Thoracic aorta (tissue), 2 donors: ENCODE measurements around the gene TMEM266. TPM values are rescaled to one million over a fixed set of nuclear protein-coding genes. Genes with fewer than 3 reads are reported as not detected.

Source experiments
- ATAC-seq: fragments of 150-250 bp; one replicate; pipeline ENCODE4 v1.8.0; 2017; ENCODE audit warnings: low read depth; ENCODE audit not compliant: insufficient number of reproducible peaks, low FRiP score
- DNase-seq: peaks from one replicate; pipeline ENCODE4 v3.0.0-alpha.2; 2020; ENCODE audit warnings: low spot score
- H3K27ac ChIP-seq, 2 donors: fragments of 200-600 bp; sonication (generic); 1 replicate in 1 of 2; 2 replicates in 1 of 2; pipeline ENCODE4 v1.5.1; 2016; ENCODE audit warnings: mild to moderate bottlenecking in 2 of 2, moderate library complexity in 2 of 2
- H3K27me3 ChIP-seq: fragments of 200-600 bp; sonication (generic); replicated peaks from 2 replicates; pipeline ENCODE4 v1.6.0; 2016; ENCODE audit warnings: mild to moderate bottlenecking; ENCODE audit not compliant: insufficient read depth
- H3K36me3 ChIP-seq: fragments of 200-600 bp; sonication (generic); one replicate; pipeline ENCODE4 v1.5.1; 2016
- H3K4me1 ChIP-seq, 2 donors: fragments of 200-600 bp; sonication (generic); 1 replicate in 1 of 2; 2 replicates in 1 of 2; pipeline versions ENCODE4 v1.5.1 to v1.6.0; 2016; ENCODE audit warnings: low read depth in 2 of 2, mild to moderate bottlenecking in 1 of 2; ENCODE audit not compliant: control insufficient read depth in 1 of 2
- H3K4me3 ChIP-seq: fragments of 200-600 bp; sonication (generic); 2 replicates; pipeline ENCODE4 v1.5.1; 2016; ENCODE audit warnings: mild to moderate bottlenecking
- H3K9me3 ChIP-seq: fragments of 200-600 bp; sonication (generic); 2 replicates; pipeline ENCODE4 v1.5.1; 2016
- total RNA-seq, 2 donors: library from RNA; depleted of rRNA; stranded (reverse); fragments of >200 nt; gene quantifications; one replicate each; pipeline versions ENCODE4 v1.1.0 to v1.2.3, GENCODE V29; 2016
- TF ChIP-seq, protein P1 (sequence below): fragments of 200-600 bp; sonication (generic); IDR thresholded peaks from one replicate; pipeline ENCODE4 v1.5.1; 2019; ENCODE audit warnings: antibody characterized with exemption

TMEM266 gene
- total RNA-seq, 2 donors from 2014 or later = not detected

DNA sequence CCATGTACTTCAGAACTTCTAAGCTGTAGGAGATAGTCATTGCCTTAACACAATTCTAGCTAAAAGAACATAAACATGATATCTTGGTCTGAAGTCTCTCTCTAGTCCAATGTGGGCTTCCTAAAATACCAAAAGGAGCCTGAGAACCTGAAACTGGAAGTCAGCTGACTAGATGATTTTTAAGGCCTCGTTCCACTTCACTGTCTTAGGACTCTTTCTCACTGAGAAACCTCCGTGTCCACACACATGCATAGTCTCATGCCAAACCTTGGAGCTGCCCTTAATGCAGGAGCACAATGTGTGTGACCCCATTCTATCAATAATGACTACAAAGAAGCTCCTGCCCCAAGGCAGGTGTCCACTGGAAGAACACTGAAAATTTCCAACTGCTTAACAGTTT is 163.7 kb downstream of the TMEM266 start:
- DNase-seq (no peak), ATAC-seq (no peak)
- peaks cover 3% of the 10 kb centered on the region for H3K36me3 ChIP-seq
- no peaks in the 10 kb centered on the region for H3K27me3 ChIP-seq
- no peak overlapping the region for H3K27ac ChIP-seq
- no peaks in the 10 kb centered on the region for H3K4me1 ChIP-seq
- H3K9me3 ChIP-seq = no peaks in the 10 kb centered on the region
- no peak overlapping the region for H3K4me3 ChIP-seq
- TF ChIP-seq, protein P1, sequence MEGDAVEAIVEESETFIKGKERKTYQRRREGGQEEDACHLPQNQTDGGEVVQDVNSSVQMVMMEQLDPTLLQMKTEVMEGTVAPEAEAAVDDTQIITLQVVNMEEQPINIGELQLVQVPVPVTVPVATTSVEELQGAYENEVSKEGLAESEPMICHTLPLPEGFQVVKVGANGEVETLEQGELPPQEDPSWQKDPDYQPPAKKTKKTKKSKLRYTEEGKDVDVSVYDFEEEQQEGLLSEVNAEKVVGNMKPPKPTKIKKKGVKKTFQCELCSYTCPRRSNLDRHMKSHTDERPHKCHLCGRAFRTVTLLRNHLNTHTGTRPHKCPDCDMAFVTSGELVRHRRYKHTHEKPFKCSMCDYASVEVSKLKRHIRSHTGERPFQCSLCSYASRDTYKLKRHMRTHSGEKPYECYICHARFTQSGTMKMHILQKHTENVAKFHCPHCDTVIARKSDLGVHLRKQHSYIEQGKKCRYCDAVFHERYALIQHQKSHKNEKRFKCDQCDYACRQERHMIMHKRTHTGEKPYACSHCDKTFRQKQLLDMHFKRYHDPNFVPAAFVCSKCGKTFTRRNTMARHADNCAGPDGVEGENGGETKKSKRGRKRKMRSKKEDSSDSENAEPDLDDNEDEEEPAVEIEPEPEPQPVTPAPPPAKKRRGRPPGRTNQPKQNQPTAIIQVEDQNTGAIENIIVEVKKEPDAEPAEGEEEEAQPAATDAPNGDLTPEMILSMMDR = no peak

DNA sequence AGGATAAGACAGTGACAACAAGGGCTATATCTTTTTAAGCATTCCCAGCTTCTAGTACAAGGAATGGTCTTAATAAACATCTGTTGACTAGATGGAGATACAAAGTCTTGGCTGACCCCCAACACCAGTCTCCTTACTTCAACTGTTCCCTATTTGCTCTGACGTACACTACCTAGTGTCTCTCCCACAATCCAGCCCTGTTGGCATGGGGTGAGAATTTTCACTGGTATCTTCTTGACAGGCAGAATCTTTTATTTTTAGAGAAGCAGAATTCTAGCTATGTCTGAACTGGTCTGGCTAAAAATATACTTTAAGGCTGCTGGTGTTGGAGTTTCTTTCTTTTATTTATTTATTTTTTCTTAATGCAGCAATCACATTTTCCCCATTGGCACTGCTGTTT is 169.5 kb downstream of the TMEM266 start:
- ATAC-seq = no peak
- no peak overlapping the region for H3K4me3 ChIP-seq
- DNase-seq = no peak

GRCh38 chr15:76233921-76234320 is 174.1 kb downstream of the TMEM266 start:
- no peak overlapping the region for H3K4me3 ChIP-seq
- ATAC-seq = no peak
- TF ChIP-seq, protein P1 = no peak

More for the DNA sequence above, 169.5 kb downstream of the TMEM266 start:
- TF ChIP-seq, protein P1 = no peak
- H3K4me1 ChIP-seq = no peaks in the 10 kb centered on the region
- no peaks in the 10 kb centered on the region for H3K9me3 ChIP-seq
- no peak overlapping the region for H3K27ac ChIP-seq
- no peaks in the 10 kb centered on the region for H3K27me3 ChIP-seq
- peaks cover 7% of the 10 kb centered on the region for H3K36me3 ChIP-seq

DNA sequence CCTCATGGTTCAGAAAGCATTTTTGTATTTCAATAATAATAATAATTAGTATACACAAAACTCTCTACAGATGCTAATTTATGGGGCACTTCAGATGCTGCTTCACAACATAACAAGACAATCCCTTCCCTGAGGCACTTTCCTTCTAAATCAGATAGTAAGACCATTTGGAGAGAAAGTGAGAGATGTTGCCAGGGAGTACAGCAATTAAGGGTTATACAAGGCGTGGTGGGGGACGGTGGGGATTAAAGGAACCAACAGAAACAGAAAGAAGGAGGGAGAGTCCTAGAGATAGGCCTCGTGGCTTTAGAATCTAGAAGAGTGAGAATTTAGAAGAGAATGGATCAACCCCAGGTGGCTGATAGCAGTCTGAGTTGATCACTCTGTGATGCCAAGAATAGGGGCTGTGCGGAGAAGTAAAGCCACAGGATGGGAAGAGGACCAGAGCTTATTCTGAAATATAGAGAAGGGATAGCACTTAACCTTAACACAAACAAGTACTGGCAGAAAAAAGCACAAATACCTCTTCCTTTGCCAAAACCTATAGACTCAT is 174.6 kb downstream of the TMEM266 start:
- peaks cover 7% of the 10 kb centered on the region for H3K36me3 ChIP-seq
- ATAC-seq (no peak), DNase-seq (no peak)
- no peak overlapping the region for H3K4me3 ChIP-seq
- no peaks in the 10 kb centered on the region for H3K4me1 ChIP-seq
- H3K9me3 ChIP-seq = no peaks in the 10 kb centered on the region
- no peak overlapping the region for H3K27ac ChIP-seq
- no peaks in the 10 kb centered on the region for H3K27me3 ChIP-seq
- TF ChIP-seq, protein P1 = no peak

More at GRCh38 chr15:76233921-76234320, 174.1 kb downstream of the TMEM266 start:
- H3K27me3 ChIP-seq = no peaks in the 10 kb centered on the region
- no peak for DNase-seq
- peaks cover 7% of the 10 kb centered on the region for H3K36me3 ChIP-seq
- H3K9me3 ChIP-seq = no peaks in the 10 kb centered on the region
- no peaks in the 10 kb centered on the region for H3K4me1 ChIP-seq
- no peak overlapping the region for H3K27ac ChIP-seq

- Histone ChIP-seq H3K4me3 (no peak overlapping the region), H3K9me3 (no peaks in the 10 kb centered on the region), H3K36me3 (peaks cover 7% of the 10 kb centered on the region), H3K27ac (no peak overlapping the region), H3K4me1 (no peaks in the 10 kb centered on the region), H3K27me3 (no peaks in the 10 kb centered on the region)
- TF ChIP-seq, protein P1 = no peak
- ATAC-seq = no peak
- no peak for DNase-seq
Observed at GRCh38 chr15:76235186-76235826, 175.5 kb downstream of the TMEM266 start.
